GM19372 (cell line): ENCODE measurements around the gene ZNF804A.

Source experiments
- ATAC-seq: cut with Tn5 transposase; IDR thresholded peaks from one replicate; pipeline ENCODE4 v1.9.1; 2021; ENCODE audit warnings: mild to moderate bottlenecking, low read depth, moderate library complexity; ENCODE audit not compliant: unreplicated experiment

ZNF804A gene

GRCh38 chr2:184598316-184599053 is at the start of gene ZNF804A:
Gene ZNF804A, plus strand, starts transcription at chr2:184598529. Its CDS starts 431 bp downstream, at chr2:184598960.
- peak; percentile 76 for ATAC-seq

- ATAC-seq, result no peak
Observed at GRCh38 chr2:184549153-184549552, 49.2 kb upstream of the ZNF804A start.

- no peak for ATAC-seq
Observed at GRCh38 chr2:184551626-184552025, 46.7 kb upstream of the ZNF804A start.

- ATAC-seq, result no peak
Observed at GRCh38 chr2:184554736-184555135, 43.6 kb upstream of the ZNF804A start.

GRCh38 chr2:184555352-184555751 is 43.0 kb upstream of the ZNF804A start:
- ATAC-seq, result no peak

GRCh38 chr2:184556639-184557038 is 41.7 kb upstream of the ZNF804A start:
- no peak for ATAC-seq

- ATAC-seq, result no peak
Observed at GRCh38 chr2:184558713-184559464, 39.4 kb upstream of the ZNF804A start.

GRCh38 chr2:184560603-184561002 is 37.7 kb upstream of the ZNF804A start:
- ATAC-seq, result no peak

- no peak for ATAC-seq
Observed at GRCh38 chr2:184562532-184562931, 35.8 kb upstream of the ZNF804A start.

- no peak for ATAC-seq
Observed at GRCh38 chr2:184564092-184564491, 34.2 kb upstream of the ZNF804A start.

GRCh38 chr2:184566716-184567115 is 31.6 kb upstream of the ZNF804A start:
- no peak for ATAC-seq

- no peak for ATAC-seq
Observed at GRCh38 chr2:184577056-184577455, 21.3 kb upstream of the ZNF804A start.

- ATAC-seq, result no peak
Observed at GRCh38 chr2:184577743-184578142, 20.6 kb upstream of the ZNF804A start.

GRCh38 chr2:184579226-184579625 is 19.1 kb upstream of the ZNF804A start:
- no peak for ATAC-seq

- ATAC-seq, result no peak
Observed at GRCh38 chr2:184581391-184581790, 16.9 kb upstream of the ZNF804A start.

GRCh38 chr2:184589261-184589660 is 9.1 kb upstream of the ZNF804A start:
- ATAC-seq, result no peak

GRCh38 chr2:184596819-184597411 is 1.4 kb upstream of the ZNF804A start:
- no peak for ATAC-seq

GRCh38 chr2:184597571-184597991 is 748 bp upstream of the ZNF804A start:
- no peak for ATAC-seq

GRCh38 chr2:184598002-184598315 is 370 bp upstream of the ZNF804A start:
- ATAC-seq, result peak; percentile 1

- ATAC-seq, result no peak
Observed at GRCh38 chr2:184599054-184599871, 934 bp downstream of the ZNF804A start.

- no peak for ATAC-seq
Observed at GRCh38 chr2:184599872-184600222, 1.5 kb downstream of the ZNF804A start.
